ENCODE measurements around the gene OR51L1.

GRCh38 chr11:5004424-5005274, 10.0 kb downstream of the OR51L1 start:
- no peak for TF ChIP-seq CTCF (IDR thresholded peaks at IDR 0.05)
- no peak for TF ChIP-seq POLR2A (IDR thresholded peaks at IDR 0.05)
